Mucosa of descending colon (tissue), 3 donors: ENCODE measurements around the gene NIT1. TPM values are rescaled to one million over a fixed set of nuclear protein-coding genes. Genes with fewer than 3 reads are reported as not detected.

Experiments
- ATAC-seq: fragments of 200-7000 bp; cut with Tn5 transposase; one replicate; pipeline ENCODE4 v1.9.1; 2020; ENCODE audit warnings: mild to moderate bottlenecking, moderate library complexity
- DNase-seq, 3 donors: peaks; one replicate each; pipeline ENCODE4 v3.0.0-alpha.2; 2020
- H3K36me3 ChIP-seq: fragments of 200-600 bp; one replicate; pipeline ENCODE4 v1.8.0; 2021; ENCODE audit warnings: low read depth, mild to moderate bottlenecking
- H3K4me1 ChIP-seq: fragments of 200-600 bp; one replicate; pipeline ENCODE4 v1.8.0; 2021; ENCODE audit warnings: low read depth, mild to moderate bottlenecking
- H3K4me3 ChIP-seq: fragments of 200-600 bp; one replicate; pipeline ENCODE4 v1.8.0; 2021; ENCODE audit warnings: mild to moderate bottlenecking
- H3K9me3 ChIP-seq: fragments of 200-600 bp; one replicate; pipeline ENCODE4 v1.8.0; 2021; ENCODE audit warnings: mild to moderate bottlenecking
- CTCF ChIP-seq: fragments of 200-600 bp; IDR thresholded peaks from one replicate; pipeline ENCODE4 v1.8.0; 2022; ENCODE audit warnings: antibody characterized with exemption, mild to moderate bottlenecking
- intact Hi-C, 2 donors: fragments of 100-400 bp; cut with DNase I in 1 of 2; cut with micrococcal nuclease in 1 of 2; formaldehyde crosslinking; loops; one replicate each; pipeline versions ENCODE4 v1.11.0 to v1.11.1; 2022; cut with DNase I, micrococcal nuclease
- total RNA-seq, 3 donors: library from RNA; stranded (reverse); fragmentation: NEBNext Ultra II Directional in 2 of 3; extraction: Animal tissue kit (Norgen Biotek cat#: 25700) in 2 of 3; gene quantifications; one replicate each; pipeline versions ENCODE4 v1.2.1 to v1.2.4, GENCODE V29; 2021 to 2023
- donor health status: DM: no; HTN: no; CAD: no; lungs with moderate emphysema.
- donor health status: DM: no; HTN: no; CAD: no.
- donor health status: DM: no; HTN: yes; CAD: no.

NIT1 gene
- total RNA-seq, 3 donors from 2014 or later, result 56.7 to 79.7 (median 62.8) TPM

GRCh38 chr1:161070761-161071160 is 47.1 kb upstream of the NIT1 start:
- no peak for ATAC-seq
- intact Hi-C loops, result no loop called here
- no peaks in the 10 kb centered on the region for H3K4me1 ChIP-seq
- H3K9me3 ChIP-seq, result no peaks in the 10 kb centered on the region
- H3K4me3 ChIP-seq, result no peak overlapping the region
- DNase-seq, result no peak
- no peaks in the 10 kb centered on the region for H3K36me3 ChIP-seq
- no peak for TF ChIP-seq CTCF

DNA sequence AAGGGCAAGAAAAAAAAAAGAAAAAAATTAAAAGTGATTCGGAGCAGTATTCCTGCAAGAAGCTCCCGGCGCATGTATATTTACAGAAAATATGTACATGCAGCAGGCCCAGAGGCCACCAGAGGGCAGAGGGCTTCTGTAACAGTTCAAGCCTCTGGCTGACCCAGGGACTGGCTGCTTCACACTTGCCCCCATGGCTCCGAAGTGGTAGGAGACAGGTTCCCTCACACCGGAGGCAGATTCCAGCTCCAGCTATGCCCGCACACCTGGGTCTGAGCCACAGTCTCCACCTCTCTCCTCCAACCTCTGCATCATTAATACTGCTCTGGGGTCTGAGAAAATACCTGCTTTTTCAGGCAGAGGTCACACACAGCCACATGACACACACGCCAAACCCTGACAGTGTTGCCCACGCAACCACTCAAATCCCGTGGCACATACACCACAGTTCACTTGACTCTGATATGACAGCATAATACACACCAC is 46.0 kb upstream of the NIT1 start:
- ATAC-seq (peak; percentile 28), DNase-seq (peak; percentile 64 to 80 (median 67))
- Histone ChIP-seq H3K36me3 (no peaks in the 10 kb centered on the region), H3K4me1 (no peaks in the 10 kb centered on the region), H3K9me3 (no peaks in the 10 kb centered on the region), H3K4me3 (no peak overlapping the region)
- TF ChIP-seq CTCF, result peak; percentile 21
- intact Hi-C loops, result no loop called here

DNA sequence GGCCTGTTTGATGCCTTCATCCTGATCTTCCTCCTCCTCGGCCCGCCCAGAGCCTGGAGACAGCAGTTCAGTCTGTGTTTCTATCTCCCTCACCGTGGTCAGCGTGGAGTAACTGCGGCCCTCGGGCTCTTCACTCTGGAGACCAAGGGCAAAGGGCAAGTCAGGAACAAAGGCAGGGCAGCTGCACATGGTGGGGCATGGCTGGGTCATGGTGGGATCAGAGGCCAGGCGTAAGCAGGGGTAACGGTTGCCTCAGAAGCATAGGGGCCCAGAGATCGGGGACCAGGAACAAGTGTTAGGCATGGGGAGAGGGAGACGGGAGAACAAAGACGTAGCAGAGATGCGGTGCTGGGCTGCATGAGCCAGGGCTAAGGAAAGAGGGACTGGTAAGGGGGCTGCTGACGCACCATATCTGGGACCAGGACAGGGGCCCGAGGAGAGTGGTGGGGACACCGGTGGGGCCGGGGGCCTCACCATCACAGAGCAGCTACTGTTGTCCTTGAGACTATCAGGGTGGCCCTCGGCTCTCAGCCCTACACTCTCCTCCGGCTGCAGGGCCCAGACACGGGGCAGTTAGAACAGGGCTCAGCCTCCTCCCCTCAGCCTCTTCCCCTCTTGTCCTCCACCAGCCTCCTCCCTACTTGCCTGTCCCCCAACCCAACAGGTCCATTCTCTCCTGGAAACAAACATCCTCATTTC is 45.0 kb upstream of the NIT1 start:
- no peak for TF ChIP-seq CTCF
- ATAC-seq (no peak), DNase-seq (no peak)
- no peaks in the 10 kb centered on the region for H3K36me3 ChIP-seq
- intact Hi-C loops, result no loop called here
- H3K9me3 ChIP-seq, result no peaks in the 10 kb centered on the region
- H3K4me1 ChIP-seq, result no peaks in the 10 kb centered on the region
- H3K4me3 ChIP-seq, result no peak overlapping the region

GRCh38 chr1:161073474-161074121 is 44.3 kb upstream of the NIT1 start:
- no peak overlapping the region for H3K4me3 ChIP-seq
- intact Hi-C loops, result no loop called here

DNA sequence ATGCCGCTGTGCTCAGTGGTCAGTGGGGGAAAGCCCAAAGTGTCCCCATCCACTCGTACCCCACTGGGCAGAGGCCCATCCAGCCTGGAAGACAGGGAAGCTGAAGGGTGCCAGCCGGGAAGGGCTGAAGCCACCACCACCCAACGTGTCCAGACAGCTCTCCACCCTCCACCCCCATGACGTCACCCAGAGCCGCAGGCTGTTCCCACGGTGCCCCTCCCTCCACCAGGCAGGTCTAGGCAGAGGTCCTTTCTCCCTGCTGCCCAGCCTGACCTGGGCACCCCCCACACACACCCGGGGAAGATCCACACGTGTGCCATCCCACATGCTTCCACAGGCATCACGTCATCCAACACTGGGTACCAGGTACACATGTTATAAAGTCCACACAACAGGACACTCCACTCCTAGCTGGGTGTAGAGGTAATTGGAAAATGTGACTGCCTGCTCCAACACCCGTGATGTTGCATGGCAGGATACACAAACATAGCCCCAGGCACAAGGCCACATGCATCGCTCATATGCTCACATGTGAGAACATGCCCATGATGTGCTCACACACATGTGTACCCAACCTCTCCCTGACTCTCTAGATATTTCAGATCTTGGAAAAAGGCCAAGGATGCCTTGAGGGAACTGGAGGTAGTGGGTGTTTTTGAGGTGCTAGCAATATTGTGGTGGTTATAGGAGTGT is 43.1 kb upstream of the NIT1 start:
- ATAC-seq (no peak), DNase-seq (no peak)
- Histone ChIP-seq H3K4me1 (no peaks in the 10 kb centered on the region), H3K9me3 (no peaks in the 10 kb centered on the region), H3K36me3 (no peaks in the 10 kb centered on the region), H3K4me3 (no peak overlapping the region)
- no peak for TF ChIP-seq CTCF
- intact Hi-C loops, result no loop called here

More at GRCh38 chr1:161073474-161074121, 44.3 kb upstream of the NIT1 start:
- H3K9me3 ChIP-seq, result no peaks in the 10 kb centered on the region
- no peak for TF ChIP-seq CTCF
- H3K36me3 ChIP-seq, result no peaks in the 10 kb centered on the region
- no peaks in the 10 kb centered on the region for H3K4me1 ChIP-seq
- ATAC-seq (peak; percentile 77), DNase-seq (peak in 2 of 3 donors; percentile 62 to 77)
